HL-60/S4 treated with retinoic acid at 250 ng/mL for 4 days and 3 days (cell line): ENCODE results near the gene YES1.
"Not testable (repeated sequence)": the region's sequence is repeated elsewhere in the genome, so short reads cannot be mapped to it uniquely, and the experiment has no call there.

ENCODE experiments used
- in situ Hi-C: fragments of 300-500 bp; cut with MboI; formaldehyde crosslinking; loops from 2 replicates; pipeline ENCODE4 v1.7.0; 2022; ENCODE audit warnings: low sequenced_read_pairs

The YES1 gene

GRCh38 chr18:795383-795782, 16.7 kb downstream of the YES1 start:
- in situ Hi-C loops: not testable (repeated sequence)

- in situ Hi-C loops: no loop called here
Measured at GRCh38 chr18:789397-789796, 22.6 kb downstream of the YES1 start.

DNA sequence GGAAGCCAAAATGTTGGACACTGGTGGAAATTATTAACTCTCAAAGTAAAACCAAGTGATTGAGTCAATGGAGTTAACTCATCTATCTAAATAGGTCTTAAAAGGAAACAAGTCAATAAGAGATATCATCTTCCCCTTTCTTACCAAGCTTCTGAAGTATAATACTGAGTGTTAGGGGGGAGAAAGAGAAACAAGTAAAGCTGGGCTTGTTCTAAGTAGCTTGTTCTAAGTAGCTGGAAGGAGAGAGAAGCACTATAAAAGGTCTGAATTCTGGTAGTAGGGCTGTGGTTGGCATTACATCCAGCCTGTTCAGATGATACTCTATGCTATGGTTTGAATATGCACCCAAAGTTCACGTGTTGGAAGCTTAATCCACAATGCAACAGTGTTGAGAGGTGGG, 26.8 kb downstream of the YES1 start:
- in situ Hi-C loops: no loop called here

- in situ Hi-C loops: no loop called here
Measured at GRCh38 chr18:784470-785172, 27.4 kb downstream of the YES1 start.

DNA sequence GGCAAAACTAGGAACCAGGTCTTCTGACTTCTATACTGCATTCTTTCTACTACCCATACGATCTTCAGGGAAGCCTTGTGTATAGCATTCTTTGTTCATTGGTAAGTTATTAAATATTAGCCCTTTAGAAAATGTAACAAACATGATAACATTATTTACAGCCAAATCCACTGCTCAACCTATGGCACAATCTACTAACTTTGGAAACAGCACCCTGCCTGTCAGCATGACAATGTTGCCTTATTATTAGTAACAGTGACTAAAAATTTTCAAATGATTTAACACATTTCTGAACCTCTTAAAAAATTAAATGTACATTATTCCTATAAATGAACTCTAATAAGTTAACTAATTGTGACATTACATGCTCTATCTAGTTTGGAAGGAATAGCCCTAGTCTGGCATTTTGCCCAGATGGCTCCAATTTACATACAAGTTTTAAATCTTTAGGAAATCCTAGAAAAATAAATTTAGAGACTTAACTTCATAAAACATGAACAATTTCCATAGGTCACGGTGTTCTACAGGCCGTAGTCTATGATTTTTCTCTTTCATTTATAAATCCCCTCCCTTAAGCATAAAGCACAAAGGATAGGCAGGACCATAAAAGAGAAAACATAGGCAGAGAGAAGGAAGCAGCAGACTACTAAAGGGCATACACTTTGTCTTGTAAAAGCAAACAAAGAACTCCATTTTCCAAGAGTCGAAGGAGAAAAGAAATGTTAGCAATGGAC, 33.7 kb downstream of the YES1 start:
- in situ Hi-C loops: no loop called here

DNA sequence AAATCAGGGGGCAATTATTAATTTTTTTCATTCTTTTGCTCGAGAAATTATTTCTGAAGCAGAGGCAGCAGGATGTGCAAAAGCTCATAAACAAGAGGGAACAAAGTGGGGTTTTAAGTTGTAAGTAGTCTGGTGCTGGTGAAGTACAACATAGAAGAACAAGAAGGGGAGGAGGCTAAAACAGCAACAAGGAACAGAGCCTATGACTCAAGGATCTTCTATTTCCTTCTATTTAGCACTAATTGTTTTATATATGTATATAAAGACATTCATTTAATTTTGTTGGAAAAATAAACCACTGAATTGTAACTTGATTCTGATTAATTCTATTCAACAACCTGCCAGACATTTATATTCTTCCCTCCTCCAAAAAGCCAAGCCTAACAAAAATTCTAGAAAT, 35.0 kb downstream of the YES1 start:
- in situ Hi-C loops: no loop called here

DNA sequence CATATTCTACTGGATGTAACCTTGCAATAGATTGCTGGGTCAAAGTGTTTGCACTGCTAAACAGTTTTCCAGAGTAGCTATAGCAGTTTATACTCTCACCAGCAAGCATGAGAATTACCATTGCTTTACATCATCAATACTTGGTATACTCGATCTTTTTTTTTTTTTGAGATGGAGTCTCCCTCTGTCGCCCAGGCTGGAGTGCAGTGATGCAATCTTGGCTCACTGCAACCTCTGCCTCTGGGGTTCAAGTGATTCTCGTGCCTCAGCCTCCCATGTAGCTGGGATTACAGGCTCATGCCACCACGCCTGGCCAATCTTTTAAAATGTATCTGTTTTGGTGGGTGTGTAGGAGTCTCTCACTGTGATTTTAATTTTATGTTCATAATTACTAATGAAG, 36.0 kb downstream of the YES1 start:
- in situ Hi-C loops: not testable (repeated sequence)

DNA sequence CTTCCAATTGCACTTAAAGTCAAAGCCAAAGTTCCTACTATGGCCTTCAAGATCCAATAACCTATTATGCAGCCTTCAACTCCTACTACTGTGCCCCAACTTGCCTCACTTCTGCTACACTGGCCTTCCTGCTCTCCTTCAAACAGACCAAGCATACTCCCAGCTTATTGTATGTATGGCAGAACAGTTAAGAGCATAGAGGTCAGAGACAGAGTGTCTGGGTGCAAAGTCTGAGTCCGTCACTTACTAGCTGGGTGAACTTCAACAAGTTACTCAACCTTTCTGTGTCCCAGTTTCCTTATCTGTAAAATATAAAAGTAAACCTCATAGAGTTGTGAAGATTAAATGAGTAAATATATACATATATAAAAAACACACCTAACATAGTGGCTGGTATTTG, 37.2 kb downstream of the YES1 start:
- in situ Hi-C loops: no loop called here

GRCh38 chr18:773980-774624, 37.9 kb downstream of the YES1 start:
- in situ Hi-C loops: no loop called here

DNA sequence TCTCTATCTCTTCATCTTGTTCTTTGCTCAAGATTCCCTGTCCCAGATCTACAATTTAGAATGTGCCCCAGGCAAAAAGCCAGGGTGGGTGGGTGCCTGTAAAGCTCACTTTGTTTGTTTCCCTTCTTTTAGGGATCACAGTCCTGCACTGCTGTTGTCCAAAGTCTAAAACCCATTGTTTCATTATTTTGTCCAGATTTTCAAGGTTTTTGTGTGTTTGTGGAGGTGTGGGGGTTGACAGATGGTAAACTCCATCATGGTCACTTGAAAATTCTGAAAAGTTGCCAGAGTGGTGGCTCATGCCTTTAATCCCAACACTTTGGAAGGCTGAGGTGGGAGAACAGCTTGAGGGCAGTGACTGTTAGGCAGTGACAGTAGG, 41.5 kb downstream of the YES1 start:
- in situ Hi-C loops: no loop called here

- in situ Hi-C loops: no loop called here
Measured at GRCh38 chr18:767961-768360, 44.1 kb downstream of the YES1 start.

GRCh38 chr18:767084-767882, 44.8 kb downstream of the YES1 start:
- in situ Hi-C loops: no loop called here

GRCh38 chr18:766550-766860, 45.5 kb downstream of the YES1 start:
- in situ Hi-C loops: no loop called here

DNA sequence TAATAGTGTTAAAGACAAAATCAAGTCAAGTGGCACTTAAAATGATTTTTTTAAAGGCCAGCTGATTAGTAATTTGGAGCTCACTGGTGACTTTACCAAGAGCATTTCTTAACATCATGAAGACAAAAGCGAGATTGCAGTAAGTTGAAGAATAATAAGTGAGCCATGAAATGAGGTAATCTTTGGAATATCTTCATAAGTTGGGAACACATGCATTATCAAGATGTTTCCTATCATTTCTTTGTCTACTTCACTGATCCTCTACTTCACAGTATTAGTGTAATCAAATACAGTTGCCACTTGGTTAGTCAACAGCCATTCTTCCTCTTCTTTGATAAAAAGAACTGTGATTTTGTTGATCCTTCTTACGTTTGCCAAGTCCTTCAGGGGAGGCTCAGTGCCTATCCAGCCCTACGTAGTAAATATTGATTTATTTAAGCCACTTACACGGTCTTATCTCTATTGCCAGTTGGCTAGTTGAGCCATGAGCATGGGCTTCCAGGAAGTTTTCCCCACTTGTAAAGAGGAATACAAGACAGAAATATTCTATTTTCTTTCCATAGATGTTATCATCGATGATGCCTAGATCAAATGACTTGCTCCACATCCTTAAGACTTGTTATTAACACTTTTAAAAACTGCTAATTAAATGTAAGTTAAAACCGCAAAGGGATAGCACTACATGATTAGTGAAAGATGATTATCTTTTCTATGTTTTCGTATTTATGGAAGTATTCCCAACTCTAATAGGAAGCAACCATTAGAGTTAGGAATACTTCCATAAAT, 46.1 kb downstream of the YES1 start:
- in situ Hi-C loops: no loop called here

DNA sequence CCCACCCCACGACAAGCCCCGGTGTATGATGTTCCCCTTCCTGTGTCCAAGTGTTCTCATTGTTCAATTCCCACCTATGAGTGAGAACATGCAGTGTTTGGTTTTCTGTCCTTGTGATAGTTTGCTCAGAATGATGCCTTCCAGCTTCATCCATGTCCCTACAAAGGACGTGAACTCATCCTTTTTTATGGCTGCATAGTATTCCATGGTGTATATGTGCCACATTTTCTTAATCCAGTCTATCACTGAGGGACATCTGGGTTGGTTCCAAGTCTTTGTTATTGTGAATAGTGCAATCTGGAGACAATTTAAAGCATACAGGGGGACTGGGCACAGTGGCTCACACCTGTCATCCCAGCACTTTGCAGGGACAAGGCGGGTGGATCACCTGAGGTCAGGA, 52.2 kb downstream of the YES1 start:
- in situ Hi-C loops: not testable (repeated sequence)

- in situ Hi-C loops: no loop called here
Measured at GRCh38 chr18:755506-755905, 56.5 kb downstream of the YES1 start.

DNA sequence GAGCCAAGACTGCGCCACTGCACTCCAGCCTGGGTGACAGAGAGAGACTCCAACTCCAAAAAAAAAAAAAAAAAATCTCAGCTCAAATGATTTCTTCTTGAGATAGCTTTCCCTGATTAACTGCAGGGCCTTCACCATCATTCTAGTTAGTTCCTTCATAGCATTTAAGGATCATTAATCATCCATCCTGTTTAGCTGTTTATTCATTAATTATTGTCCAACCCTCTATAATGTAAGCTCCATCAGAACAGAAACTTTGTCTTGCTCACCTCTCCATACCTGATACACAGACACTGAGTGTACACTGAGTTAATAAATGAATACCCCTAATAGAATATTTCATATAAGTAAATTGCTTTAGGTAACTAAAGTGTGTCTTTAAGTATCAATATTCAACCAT, 57.4 kb downstream of the YES1 start:
- in situ Hi-C loops: no loop called here

- in situ Hi-C loops: no loop called here
Measured at GRCh38 chr18:750456-750855, 61.6 kb downstream of the YES1 start.

GRCh38 chr18:744832-745597, 67.0 kb downstream of the YES1 start:
- in situ Hi-C loops: loop anchor here (10.0 kb wide), 1 partner anchor 90 kb away; no protein-coding TSS in a partner anchor
